ENCODE results near the gene SAPCD2.

Gene SAPCD2

DNA sequence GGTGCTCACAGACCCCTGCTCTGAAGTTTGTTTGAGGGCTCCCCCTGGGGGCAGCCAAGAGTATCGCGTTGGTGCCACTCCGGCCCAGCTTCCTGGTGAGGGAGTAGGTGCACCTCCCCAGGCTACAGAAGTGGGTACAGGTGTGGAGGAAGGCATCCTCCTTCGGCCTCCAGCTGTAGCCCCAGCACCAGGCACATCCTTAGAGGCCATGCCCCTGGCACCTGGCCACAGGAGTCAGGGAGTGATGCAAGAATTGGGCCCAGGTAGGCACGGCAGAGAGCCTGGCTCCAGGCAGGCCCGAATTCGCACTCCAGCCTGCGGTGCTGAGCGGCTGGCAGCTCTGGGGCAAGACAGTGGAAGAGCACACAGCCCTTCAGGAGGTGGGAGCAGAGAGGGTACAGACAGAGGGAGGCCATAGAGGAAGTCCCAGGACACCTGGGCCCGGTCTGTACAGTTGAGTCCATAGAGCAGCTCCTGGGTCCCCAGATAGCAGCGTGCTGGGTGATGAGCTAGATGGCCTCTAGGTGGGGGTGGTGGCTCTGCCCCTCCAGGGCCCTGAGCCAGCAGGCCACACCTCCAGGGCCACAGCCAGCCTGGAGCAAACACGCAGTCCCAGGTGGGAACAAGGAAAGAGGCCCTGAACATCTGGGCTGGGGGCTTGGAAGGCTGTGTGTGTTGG is 2.4 kb downstream of the SAPCD2 start (continued):
- no peak for TF ChIP-seq ZNF449 (tag by site-specific recombination; IDR thresholded peaks at IDR 0.05)

DNA sequence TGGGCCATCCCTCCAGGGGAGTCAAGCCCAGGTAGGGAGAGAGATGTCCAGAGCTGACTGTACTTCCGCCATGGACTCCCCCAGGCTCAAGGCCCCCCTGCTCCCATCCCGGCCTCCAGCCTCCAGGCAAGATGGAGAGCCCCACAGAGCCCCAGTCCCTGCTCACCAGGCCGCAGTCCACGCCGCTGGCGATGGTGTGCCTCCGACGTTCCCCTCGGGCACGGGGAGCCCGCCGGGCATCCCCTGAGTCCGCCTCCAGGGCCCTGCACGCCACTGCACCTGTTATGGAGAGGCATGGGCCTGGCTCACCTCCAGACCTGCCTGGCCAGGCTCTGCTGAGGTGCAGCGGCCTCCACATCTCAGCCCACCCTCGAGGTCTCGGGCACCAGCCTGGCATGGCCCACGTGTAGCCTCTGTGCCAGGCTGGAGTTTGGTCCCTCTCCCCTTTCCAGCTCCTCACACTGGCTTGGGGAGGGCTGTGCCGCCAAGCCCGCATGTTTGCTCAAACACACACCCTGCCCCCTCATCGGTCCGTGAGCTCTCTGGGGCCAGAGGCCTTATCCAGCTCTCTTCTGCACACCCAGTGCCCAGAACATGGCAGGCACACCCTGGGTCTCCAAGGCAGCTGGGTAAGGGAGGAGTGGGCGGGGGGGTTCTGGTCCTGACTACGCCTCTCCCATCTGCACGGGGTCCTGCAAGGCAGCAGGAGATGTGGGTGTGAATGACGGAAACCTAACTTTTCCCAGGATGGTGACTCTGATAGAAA is 4.1 kb downstream of the SAPCD2 start:
- TF ChIP-seq KLF1 (tag by site-specific recombination; IDR thresholded peaks at IDR 0.05) = peak; percentile 23; the same call in 1 of the 2 replicates
- TF ChIP-seq, protein P1, sequence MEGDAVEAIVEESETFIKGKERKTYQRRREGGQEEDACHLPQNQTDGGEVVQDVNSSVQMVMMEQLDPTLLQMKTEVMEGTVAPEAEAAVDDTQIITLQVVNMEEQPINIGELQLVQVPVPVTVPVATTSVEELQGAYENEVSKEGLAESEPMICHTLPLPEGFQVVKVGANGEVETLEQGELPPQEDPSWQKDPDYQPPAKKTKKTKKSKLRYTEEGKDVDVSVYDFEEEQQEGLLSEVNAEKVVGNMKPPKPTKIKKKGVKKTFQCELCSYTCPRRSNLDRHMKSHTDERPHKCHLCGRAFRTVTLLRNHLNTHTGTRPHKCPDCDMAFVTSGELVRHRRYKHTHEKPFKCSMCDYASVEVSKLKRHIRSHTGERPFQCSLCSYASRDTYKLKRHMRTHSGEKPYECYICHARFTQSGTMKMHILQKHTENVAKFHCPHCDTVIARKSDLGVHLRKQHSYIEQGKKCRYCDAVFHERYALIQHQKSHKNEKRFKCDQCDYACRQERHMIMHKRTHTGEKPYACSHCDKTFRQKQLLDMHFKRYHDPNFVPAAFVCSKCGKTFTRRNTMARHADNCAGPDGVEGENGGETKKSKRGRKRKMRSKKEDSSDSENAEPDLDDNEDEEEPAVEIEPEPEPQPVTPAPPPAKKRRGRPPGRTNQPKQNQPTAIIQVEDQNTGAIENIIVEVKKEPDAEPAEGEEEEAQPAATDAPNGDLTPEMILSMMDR (tag by site-specific recombination; IDR thresholded peaks at IDR 0.05) = no peak
- TF ChIP-seq, protein P2, sequence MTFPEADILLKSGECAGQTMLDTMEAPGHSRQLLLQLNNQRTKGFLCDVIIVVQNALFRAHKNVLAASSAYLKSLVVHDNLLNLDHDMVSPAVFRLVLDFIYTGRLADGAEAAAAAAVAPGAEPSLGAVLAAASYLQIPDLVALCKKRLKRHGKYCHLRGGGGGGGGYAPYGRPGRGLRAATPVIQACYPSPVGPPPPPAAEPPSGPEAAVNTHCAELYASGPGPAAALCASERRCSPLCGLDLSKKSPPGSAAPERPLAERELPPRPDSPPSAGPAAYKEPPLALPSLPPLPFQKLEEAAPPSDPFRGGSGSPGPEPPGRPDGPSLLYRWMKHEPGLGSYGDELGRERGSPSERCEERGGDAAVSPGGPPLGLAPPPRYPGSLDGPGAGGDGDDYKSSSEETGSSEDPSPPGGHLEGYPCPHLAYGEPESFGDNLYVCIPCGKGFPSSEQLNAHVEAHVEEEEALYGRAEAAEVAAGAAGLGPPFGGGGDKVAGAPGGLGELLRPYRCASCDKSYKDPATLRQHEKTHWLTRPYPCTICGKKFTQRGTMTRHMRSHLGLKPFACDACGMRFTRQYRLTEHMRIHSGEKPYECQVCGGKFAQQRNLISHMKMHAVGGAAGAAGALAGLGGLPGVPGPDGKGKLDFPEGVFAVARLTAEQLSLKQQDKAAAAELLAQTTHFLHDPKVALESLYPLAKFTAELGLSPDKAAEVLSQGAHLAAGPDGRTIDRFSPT (tag by site-specific recombination; IDR thresholded peaks at IDR 0.05) = peak; percentile 54
- H3K4me1 ChIP-seq (ENCODE audit: control insufficient read depth, insufficient read depth, low read length) = peaks cover 10% of the 10 kb centered on the region; the same call in 1 of the 2 replicates
- H3K27ac ChIP-seq (ENCODE audit: extremely low read depth, low read depth, low read length) = no peak overlapping the region
- H3K36me3 ChIP-seq (ENCODE audit: control insufficient read depth in 2 of 2, insufficient read depth in 1 of 2, low read length in 2 of 2) = peaks cover 0 to 17% of the 10 kb centered on the region in 2 experiments; a peak in 1 of 3 replicates
- ChIA-PET CTCF (interaction anchor here (0.6 to 11.3 kb wide), 18 partner anchors 10 to 316 kb away, joined by 3 to 237 read pairs (median 6); partner anchors contain the start of genes ABCA2, CYSRT1, ENTPD2 and MAN1B1), POLR2A (interaction anchor here (9.1 kb wide), 1 partner anchor 17 kb away, joined by 137 read pairs; the partner anchor contains the start of gene MAN1B1)
- H3K9me3 ChIP-seq (ENCODE audit: control insufficient read depth, insufficient read depth, low read depth, low read length) = no peaks in the 10 kb centered on the region
- no peak overlapping the region for H3K4me3 ChIP-seq (ENCODE audit: low read depth, low read length)

DNA sequence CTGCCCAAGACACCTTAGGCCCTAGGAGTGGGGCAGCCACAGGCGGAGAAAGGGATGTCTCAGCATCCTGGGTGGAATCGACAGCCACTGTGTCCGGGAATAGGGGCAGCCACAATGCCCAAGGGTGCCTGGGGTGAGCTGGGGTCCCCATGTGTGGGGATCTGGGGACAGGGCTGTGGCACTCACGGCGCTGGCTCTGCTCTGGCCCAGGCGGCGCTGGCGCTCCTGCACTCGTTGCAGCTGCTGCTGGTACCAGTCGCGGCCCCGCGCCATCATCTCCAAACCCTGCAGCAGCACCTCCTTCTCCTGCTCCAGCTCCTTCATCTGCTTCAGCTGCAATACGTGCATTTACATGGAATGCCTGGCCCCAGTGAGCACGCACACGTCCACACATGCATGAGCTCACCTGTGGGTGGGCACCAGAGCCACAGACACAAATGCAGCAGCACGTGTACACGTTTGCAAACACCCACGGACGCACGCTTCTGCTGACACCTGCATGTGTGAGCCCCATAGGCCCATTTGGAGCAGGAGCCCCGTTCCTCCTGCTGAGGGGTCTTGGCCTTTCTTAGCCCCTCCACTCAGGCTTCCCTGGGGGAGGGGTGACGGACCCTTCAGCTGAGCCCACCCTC is 4.9 kb downstream of the SAPCD2 start:
- Histone ChIP-seq H3K4me3 (ENCODE audit: low read depth, low read length) (no peak overlapping the region), H3K36me3 (ENCODE audit: control insufficient read depth in 2 of 2, insufficient read depth in 1 of 2, low read length in 2 of 2) (peaks cover 0 to 17% of the 10 kb centered on the region in 2 experiments; a peak in 1 of 3 replicates), H3K4me1 (ENCODE audit: control insufficient read depth, insufficient read depth, low read length) (peaks cover 6% of the 10 kb centered on the region; the same call in 1 of the 2 replicates), H3K27ac (ENCODE audit: extremely low read depth, low read depth, low read length) (no peak overlapping the region), H3K9me3 (ENCODE audit: control insufficient read depth, insufficient read depth, low read depth, low read length) (no peaks in the 10 kb centered on the region)
- POLR2A ChIA-PET = interaction anchor here (9.1 kb wide), 1 partner anchor 18 kb away, joined by 137 read pairs; the partner anchor contains the start of gene MAN1B1
- CTCF ChIA-PET = interaction anchor here (0.6 to 11.3 kb wide), 11 partner anchors 9 to 277 kb away, joined by 3 to 237 read pairs (median 11); partner anchors contain the start of genes ABCA2, ENTPD2, MAN1B1 and NPDC1
- peak; percentile 56 for TF ChIP-seq ZFHX2 (tag by site-specific recombination; conservative IDR thresholded peaks at IDR 0.05)
- no peak for TF ChIP-seq ZSCAN23 (tag by site-specific recombination; IDR thresholded peaks at IDR 0.05)
- no peak for TF ChIP-seq ZNF266 (tag by site-specific recombination; IDR thresholded peaks at IDR 0.05; ENCODE audit: low read depth)
- no peak for TF ChIP-seq ZNF202 (tag by site-specific recombination; IDR thresholded peaks at IDR 0.05; ENCODE audit: borderline replicate concordance)
- TF ChIP-seq ZBTB44 (tag by site-specific recombination; IDR thresholded peaks at IDR 0.05) = 0 out of 2 replicates have a peak, but pooled peaks have one; percentile 37
- TF ChIP-seq ZNF768 (tag by site-specific recombination; IDR thresholded peaks at IDR 0.05) = no peak
- TF ChIP-seq ZNF433 (tag by site-specific recombination; IDR thresholded peaks at IDR 0.05; ENCODE audit: low read depth) = no peak
- TF ChIP-seq ZNF473 (tag by site-specific recombination; IDR thresholded peaks at IDR 0.05) = no peak
- TF ChIP-seq ZNF664 (tag by site-specific recombination; IDR thresholded peaks at IDR 0.05) = no peak
- TF ChIP-seq ZNF324 (tag by site-specific recombination; IDR thresholded peaks at IDR 0.05) = no peak
- TF ChIP-seq ZBTB48 (tag by site-specific recombination; IDR thresholded peaks at IDR 0.05) = no peak
- no peak for TF ChIP-seq KLF8 (tag by site-specific recombination; IDR thresholded peaks at IDR 0.05)
- no peak for TF ChIP-seq ZNF623 (tag by site-specific recombination; IDR thresholded peaks at IDR 0.05)
- no peak for TF ChIP-seq ZNF513 (tag by site-specific recombination; IDR thresholded peaks at IDR 0.05)
- no peak for TF ChIP-seq ZNF292 (tag by site-specific recombination; IDR thresholded peaks at IDR 0.05; ENCODE audit: borderline replicate concordance, low read depth)
- TF ChIP-seq ZBTB7A (tag by site-specific recombination; IDR thresholded peaks at IDR 0.05; ENCODE audit: low read depth) = peak; percentile 20; the same call in 1 of the 2 replicates
- TF ChIP-seq SP2 (tag by site-specific recombination; IDR thresholded peaks at IDR 0.05) = no peak
